ENCODE results near the gene F7. TPM values are rescaled to one million over a fixed set of nuclear protein-coding genes. Genes with fewer than 3 reads are reported as not detected.

Gene F7
- total RNA-seq, 1 donor from 2014 or later, result 7.3 TPM

- Mint-ChIP-seq H3K36me3 (ENCODE audit: insufficient read depth) (peaks cover 19% of the 10 kb centered on the region), H3K4me1 (ENCODE audit: low read depth) (peaks cover 20% of the 10 kb centered on the region), H3K27ac (no peak overlapping the region), H3K4me3 (ENCODE audit: low read depth) (no peak overlapping the region), H3K9me3 (ENCODE audit: low read depth) (no peaks in the 10 kb centered on the region), H3K27me3 (peaks cover 14% of the 10 kb centered on the region)
- DNase-seq (ENCODE audit: low spot score, unreplicated experiment), result no peak
- no peak for TF ChIP-seq CTCF (IDR thresholded peaks at IDR 0.05; ENCODE audit: unreplicated experiment)
Observed at GRCh38 chr13:113166266-113166665, 60.7 kb downstream of the F7 start.

- no peak for TF ChIP-seq CTCF (IDR thresholded peaks at IDR 0.05; ENCODE audit: unreplicated experiment)
- Mint-ChIP-seq H3K4me1 (ENCODE audit: low read depth) (peaks cover 24% of the 10 kb centered on the region), H3K9me3 (ENCODE audit: low read depth) (no peaks in the 10 kb centered on the region), H3K27ac (no peak overlapping the region), H3K36me3 (ENCODE audit: insufficient read depth) (peaks cover 23% of the 10 kb centered on the region), H3K4me3 (ENCODE audit: low read depth) (no peak overlapping the region), H3K27me3 (peaks cover 12% of the 10 kb centered on the region)
- no peak for DNase-seq (ENCODE audit: low spot score, unreplicated experiment)
Observed at GRCh38 chr13:113166681-113167080, 61.1 kb downstream of the F7 start.

- Mint-ChIP-seq H3K36me3 (ENCODE audit: insufficient read depth) (peaks cover 27% of the 10 kb centered on the region), H3K4me3 (ENCODE audit: low read depth) (no peak overlapping the region), H3K9me3 (ENCODE audit: low read depth) (no peaks in the 10 kb centered on the region), H3K27me3 (peaks cover 12% of the 10 kb centered on the region), H3K27ac (no peak overlapping the region), H3K4me1 (ENCODE audit: low read depth) (peaks cover 25% of the 10 kb centered on the region)
- no peak for TF ChIP-seq CTCF (IDR thresholded peaks at IDR 0.05; ENCODE audit: unreplicated experiment)
- no peak for DNase-seq (ENCODE audit: low spot score, unreplicated experiment)
Observed at GRCh38 chr13:113167155-113167554, 61.6 kb downstream of the F7 start.

- TF ChIP-seq CTCF (IDR thresholded peaks at IDR 0.05; ENCODE audit: unreplicated experiment), result no peak
- DNase-seq (ENCODE audit: low spot score, unreplicated experiment), result no peak
- Mint-ChIP-seq H3K27me3 (peaks cover 12% of the 10 kb centered on the region), H3K9me3 (ENCODE audit: low read depth) (no peaks in the 10 kb centered on the region), H3K27ac (no peak overlapping the region), H3K36me3 (ENCODE audit: insufficient read depth) (peaks cover 27% of the 10 kb centered on the region), H3K4me1 (ENCODE audit: low read depth) (peaks cover 29% of the 10 kb centered on the region), H3K4me3 (ENCODE audit: low read depth) (no peak overlapping the region)
Observed at GRCh38 chr13:113167575-113167974, 62.0 kb downstream of the F7 start.

- Mint-ChIP-seq H3K9me3 (ENCODE audit: low read depth) (no peaks in the 10 kb centered on the region), H3K27me3 (peaks cover 9% of the 10 kb centered on the region), H3K4me1 (ENCODE audit: low read depth) (peaks cover 27% of the 10 kb centered on the region), H3K36me3 (ENCODE audit: insufficient read depth) (peaks cover 29% of the 10 kb centered on the region), H3K27ac (no peak overlapping the region), H3K4me3 (ENCODE audit: low read depth) (no peak overlapping the region)
- no peak for TF ChIP-seq CTCF (IDR thresholded peaks at IDR 0.05; ENCODE audit: unreplicated experiment)
- no peak for DNase-seq (ENCODE audit: low spot score, unreplicated experiment)
Observed at GRCh38 chr13:113168211-113168610, 62.6 kb downstream of the F7 start.

Data from progenitor cell of endocrine pancreas (in vitro differentiated cells).